ENCODE results near the gene SH3PXD2B. TPM values are rescaled to one million over a fixed set of nuclear protein-coding genes. Genes with fewer than 3 reads are reported as not detected.
A peak's percentile ranks its signal among the peaks of the same experiment; 100 is the strongest.

Gene SH3PXD2B
- total and polyA plus RNA-seq, 8 donors = 6.7 to 63.0 (median 20.5) TPM

DNA sequence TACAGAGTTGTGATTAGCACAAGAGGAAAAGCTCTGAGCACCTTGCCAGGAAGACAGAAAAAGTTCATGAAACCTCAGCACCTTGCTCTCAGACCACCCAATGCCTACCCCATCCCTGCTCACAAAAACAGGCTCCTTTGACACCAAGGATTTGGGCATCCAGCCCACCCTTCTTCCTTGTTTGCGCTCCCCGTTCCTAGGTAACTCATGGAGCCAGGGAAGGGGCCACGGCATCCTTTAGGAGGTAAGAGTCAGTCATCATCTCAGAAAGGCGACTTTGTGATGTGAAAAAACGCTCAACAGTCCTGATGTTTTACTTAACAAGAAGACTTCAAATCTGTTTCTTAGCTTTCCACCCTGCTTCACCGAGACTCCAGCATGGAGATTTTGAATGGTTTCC lies 29.5 kb downstream of the SH3PXD2B start:
- Histone ChIP-seq H3K27me3 (no peaks in the 10 kb centered on the region), H3K4me1 (peaks cover 14 to 97% (median 82%) of the 10 kb centered on the region in 4 donors), H3K9me3 (no peaks in the 10 kb centered on the region), H3K27ac (peak overlapping the region; percentile 8 to 94 (median 84)), H3K4me3 (no peak overlapping the region), H3K36me3 (peaks cover 7 to 20% (median 8%) of the 10 kb centered on the region in 4 donors)
- intact Hi-C loops (cut with DNase I; ENCODE audit: low total_unique reads) = no loop called here
- no peak for TF ChIP-seq POLR2AphosphoS5 (IDR thresholded peaks at IDR 0.05)
- TF ChIP-seq EP300 (IDR thresholded peaks at IDR 0.05) = no peak
- TF ChIP-seq, protein P1, sequence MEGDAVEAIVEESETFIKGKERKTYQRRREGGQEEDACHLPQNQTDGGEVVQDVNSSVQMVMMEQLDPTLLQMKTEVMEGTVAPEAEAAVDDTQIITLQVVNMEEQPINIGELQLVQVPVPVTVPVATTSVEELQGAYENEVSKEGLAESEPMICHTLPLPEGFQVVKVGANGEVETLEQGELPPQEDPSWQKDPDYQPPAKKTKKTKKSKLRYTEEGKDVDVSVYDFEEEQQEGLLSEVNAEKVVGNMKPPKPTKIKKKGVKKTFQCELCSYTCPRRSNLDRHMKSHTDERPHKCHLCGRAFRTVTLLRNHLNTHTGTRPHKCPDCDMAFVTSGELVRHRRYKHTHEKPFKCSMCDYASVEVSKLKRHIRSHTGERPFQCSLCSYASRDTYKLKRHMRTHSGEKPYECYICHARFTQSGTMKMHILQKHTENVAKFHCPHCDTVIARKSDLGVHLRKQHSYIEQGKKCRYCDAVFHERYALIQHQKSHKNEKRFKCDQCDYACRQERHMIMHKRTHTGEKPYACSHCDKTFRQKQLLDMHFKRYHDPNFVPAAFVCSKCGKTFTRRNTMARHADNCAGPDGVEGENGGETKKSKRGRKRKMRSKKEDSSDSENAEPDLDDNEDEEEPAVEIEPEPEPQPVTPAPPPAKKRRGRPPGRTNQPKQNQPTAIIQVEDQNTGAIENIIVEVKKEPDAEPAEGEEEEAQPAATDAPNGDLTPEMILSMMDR (IDR thresholded peaks at IDR 0.05) = no peak
- TF ChIP-seq POLR2A (IDR thresholded peaks at IDR 0.05) = no peak
- no peak for DNase-seq
- 71 to 96% (median 87%) methylated on average over 6 of the region's 6 CpGs for WGBS, 5 donors

DNA sequence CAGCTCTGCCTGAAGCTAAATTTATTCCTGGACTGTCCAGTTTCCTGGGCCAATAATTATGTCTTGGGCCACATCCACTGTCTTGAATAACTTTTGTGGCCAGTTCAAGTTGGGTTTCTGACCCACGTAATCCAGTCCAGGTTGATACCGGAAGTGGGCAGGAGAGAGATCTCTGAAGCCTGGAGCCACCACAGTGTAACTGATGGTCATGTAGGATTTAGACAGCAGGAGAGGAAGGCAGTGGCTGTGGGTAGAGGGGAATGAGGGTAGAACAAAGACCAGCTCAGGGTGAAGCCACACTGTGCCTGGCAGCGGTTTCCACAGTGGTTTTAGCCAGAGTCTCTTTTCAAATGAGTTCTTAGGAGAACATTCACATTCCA lies 30.2 kb downstream of the SH3PXD2B start:
- H3K9me3 ChIP-seq = no peaks in the 10 kb centered on the region
- H3K36me3 ChIP-seq = peaks cover 7 to 25% (median 8%) of the 10 kb centered on the region in 4 donors
- no peaks in the 10 kb centered on the region for H3K27me3 ChIP-seq
- H3K4me1 ChIP-seq = peaks cover 17 to 97% (median 82%) of the 10 kb centered on the region in 4 donors
- no peak for DNase-seq
- intact Hi-C loops (cut with DNase I; ENCODE audit: low total_unique reads) = no loop called here
- WGBS, 5 donors = 87 to 91% (median 89%) methylated on average over 3 of the region's 3 CpGs
- TF ChIP-seq POLR2AphosphoS5 (IDR thresholded peaks at IDR 0.05) (no peak), EP300 (IDR thresholded peaks at IDR 0.05) (no peak), POLR2A (IDR thresholded peaks at IDR 0.05) (no peak)
- TF ChIP-seq, protein P1 (IDR thresholded peaks at IDR 0.05) = no peak
- H3K27ac ChIP-seq = peak overlapping the region in 4 of 5 donors; percentile 81 to 94 (median 85)
- no peak overlapping the region for H3K4me3 ChIP-seq

DNA sequence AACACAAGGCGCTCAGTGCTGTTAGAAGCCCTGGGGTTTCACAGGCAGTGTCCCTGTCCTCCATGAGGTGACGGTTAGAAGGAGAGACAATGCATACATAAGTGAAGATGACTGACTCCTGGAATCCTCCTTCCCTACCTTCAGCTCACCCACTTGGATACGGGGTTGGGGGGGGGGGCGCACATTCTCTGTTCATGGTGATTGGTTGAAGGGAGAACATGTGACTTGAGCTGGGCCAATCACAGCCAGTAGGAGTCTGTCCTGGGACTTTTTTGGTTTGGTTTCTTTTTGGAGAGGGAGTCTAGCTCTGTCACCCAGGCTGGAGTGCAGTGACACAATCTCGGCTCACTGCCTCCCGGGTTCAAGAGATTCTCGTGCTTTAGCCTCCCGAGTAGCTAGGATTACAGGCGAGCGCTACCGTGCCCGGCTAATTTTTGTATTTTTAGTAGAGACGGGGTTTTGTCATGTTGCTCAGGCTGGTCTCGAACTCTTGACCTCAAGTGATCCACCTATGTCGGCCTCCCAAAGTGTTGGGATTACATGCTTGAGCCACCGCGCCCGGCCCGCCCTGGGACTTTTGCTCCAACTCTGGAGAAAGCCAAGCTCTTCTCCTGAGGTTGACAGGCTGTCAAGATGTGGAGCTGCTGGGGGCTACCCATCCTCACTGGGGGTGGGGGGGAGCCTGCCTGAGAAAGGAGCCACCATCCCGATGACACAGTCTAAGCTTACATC lies 30.8 kb downstream of the SH3PXD2B start:
- Histone ChIP-seq H3K4me3 (no peak overlapping the region), H3K4me1 (peaks cover 23 to 97% (median 82%) of the 10 kb centered on the region in 4 donors), H3K27me3 (no peaks in the 10 kb centered on the region), H3K36me3 (peaks cover 7 to 26% (median 8%) of the 10 kb centered on the region in 4 donors), H3K9me3 (no peaks in the 10 kb centered on the region), H3K27ac (peak overlapping the region in 4 of 5 donors; percentile 81 to 94 (median 85))
- DNase-seq = no peak
- 93 to 97% (median 95%) methylated on average over 19 to 20 of the region's 20 CpGs for whole genome bisulfite sequencing, 5 donors
- intact Hi-C loops (cut with DNase I; ENCODE audit: low total_unique reads) = no loop called here
- TF ChIP-seq, protein P1 (IDR thresholded peaks at IDR 0.05) = no peak
- no peak for TF ChIP-seq POLR2AphosphoS5 (IDR thresholded peaks at IDR 0.05)
- TF ChIP-seq POLR2A (IDR thresholded peaks at IDR 0.05) = no peak
- TF ChIP-seq EP300 (IDR thresholded peaks at IDR 0.05) = no peak

DNA sequence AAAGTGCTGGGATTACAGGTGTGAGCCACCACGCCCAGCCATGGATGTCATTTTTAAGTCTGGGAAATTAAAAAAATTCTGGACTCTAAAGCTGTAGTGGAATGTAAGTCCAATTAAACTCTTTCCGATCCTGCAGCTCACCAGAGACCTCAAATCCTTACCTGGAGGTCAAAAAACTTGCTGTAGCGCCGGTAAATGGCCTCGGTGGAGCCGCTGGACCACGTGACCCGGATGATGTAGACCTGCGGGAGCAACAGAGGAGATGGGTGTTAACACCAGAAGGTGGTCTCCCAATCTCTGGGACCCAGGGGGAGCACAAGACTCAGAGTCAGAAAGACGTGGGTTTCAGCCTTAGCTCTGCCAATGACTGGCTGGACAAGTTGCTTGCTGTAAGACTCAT lies 32.1 kb downstream of the SH3PXD2B start:
- H3K4me1 ChIP-seq = peaks cover 25 to 97% (median 79%) of the 10 kb centered on the region in 4 donors
- peaks cover 7 to 26% (median 8%) of the 10 kb centered on the region in 4 donors for H3K36me3 ChIP-seq
- no peaks in the 10 kb centered on the region for H3K27me3 ChIP-seq
- TF ChIP-seq, protein P1 (IDR thresholded peaks at IDR 0.05) = no peak
- TF ChIP-seq POLR2A (IDR thresholded peaks at IDR 0.05) = no peak
- TF ChIP-seq EP300 (IDR thresholded peaks at IDR 0.05) = no peak
- no peak for TF ChIP-seq POLR2AphosphoS5 (IDR thresholded peaks at IDR 0.05)
- intact Hi-C loops (cut with DNase I; ENCODE audit: low total_unique reads) = no loop called here
- no peaks in the 10 kb centered on the region for H3K9me3 ChIP-seq
- 87 to 98% (median 93%) methylated on average over 10 of the region's 10 CpGs for WGBS, 5 donors
- no peak overlapping the region for H3K4me3 ChIP-seq
- H3K27ac ChIP-seq = peak overlapping the region in 4 of 5 donors; percentile 81 to 94 (median 85)
- DNase-seq = no peak

Measured in stomach (tissue), 9 donors.